Measurements from ENCODE around the gene PEX11A.

DNA sequence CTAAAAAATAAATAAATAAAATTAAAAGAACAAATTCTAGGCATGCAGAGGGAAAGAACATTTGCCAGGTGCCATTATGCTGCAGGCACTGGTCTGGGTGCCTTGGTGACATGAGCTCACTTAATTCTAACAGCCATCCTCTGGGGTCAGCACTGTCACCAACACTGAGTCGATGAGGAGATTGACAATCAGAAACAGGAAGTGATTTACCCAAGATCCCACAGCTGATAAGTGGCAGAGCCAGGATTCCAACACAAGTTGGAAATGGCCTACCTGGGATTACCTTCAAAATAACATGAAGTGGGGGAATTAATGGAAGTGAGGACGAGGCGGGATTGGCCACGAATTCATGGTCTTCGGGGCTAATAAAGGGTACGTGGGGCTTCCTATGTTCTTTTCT lies 14.9 kb downstream of the PEX11A start:
- no peak for TF ChIP-seq ELF4 (CRISPR knock-in tag; IDR thresholded peaks at IDR 0.05; ENCODE audit: low read depth)
- TF ChIP-seq, protein P1, sequence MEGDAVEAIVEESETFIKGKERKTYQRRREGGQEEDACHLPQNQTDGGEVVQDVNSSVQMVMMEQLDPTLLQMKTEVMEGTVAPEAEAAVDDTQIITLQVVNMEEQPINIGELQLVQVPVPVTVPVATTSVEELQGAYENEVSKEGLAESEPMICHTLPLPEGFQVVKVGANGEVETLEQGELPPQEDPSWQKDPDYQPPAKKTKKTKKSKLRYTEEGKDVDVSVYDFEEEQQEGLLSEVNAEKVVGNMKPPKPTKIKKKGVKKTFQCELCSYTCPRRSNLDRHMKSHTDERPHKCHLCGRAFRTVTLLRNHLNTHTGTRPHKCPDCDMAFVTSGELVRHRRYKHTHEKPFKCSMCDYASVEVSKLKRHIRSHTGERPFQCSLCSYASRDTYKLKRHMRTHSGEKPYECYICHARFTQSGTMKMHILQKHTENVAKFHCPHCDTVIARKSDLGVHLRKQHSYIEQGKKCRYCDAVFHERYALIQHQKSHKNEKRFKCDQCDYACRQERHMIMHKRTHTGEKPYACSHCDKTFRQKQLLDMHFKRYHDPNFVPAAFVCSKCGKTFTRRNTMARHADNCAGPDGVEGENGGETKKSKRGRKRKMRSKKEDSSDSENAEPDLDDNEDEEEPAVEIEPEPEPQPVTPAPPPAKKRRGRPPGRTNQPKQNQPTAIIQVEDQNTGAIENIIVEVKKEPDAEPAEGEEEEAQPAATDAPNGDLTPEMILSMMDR (IDR thresholded peaks at IDR 0.05), result no peak
